SH-SY5Y (cell line): ENCODE measurements around the gene CENPN.

ENCODE experiments used
- GATA2 ChIP-seq: IDR thresholded peaks from 2 replicates; pipeline ENCODE4 v1.6.1; 2011; ENCODE audit warnings: mild to moderate bottlenecking, low read depth, low read length
- GATA3 ChIP-seq: IDR thresholded peaks from 2 replicates; pipeline ENCODE4 v1.6.1; 2011; ENCODE audit warnings: low read depth, mild to moderate bottlenecking, low read length, moderate library complexity

The CENPN gene

DNA sequence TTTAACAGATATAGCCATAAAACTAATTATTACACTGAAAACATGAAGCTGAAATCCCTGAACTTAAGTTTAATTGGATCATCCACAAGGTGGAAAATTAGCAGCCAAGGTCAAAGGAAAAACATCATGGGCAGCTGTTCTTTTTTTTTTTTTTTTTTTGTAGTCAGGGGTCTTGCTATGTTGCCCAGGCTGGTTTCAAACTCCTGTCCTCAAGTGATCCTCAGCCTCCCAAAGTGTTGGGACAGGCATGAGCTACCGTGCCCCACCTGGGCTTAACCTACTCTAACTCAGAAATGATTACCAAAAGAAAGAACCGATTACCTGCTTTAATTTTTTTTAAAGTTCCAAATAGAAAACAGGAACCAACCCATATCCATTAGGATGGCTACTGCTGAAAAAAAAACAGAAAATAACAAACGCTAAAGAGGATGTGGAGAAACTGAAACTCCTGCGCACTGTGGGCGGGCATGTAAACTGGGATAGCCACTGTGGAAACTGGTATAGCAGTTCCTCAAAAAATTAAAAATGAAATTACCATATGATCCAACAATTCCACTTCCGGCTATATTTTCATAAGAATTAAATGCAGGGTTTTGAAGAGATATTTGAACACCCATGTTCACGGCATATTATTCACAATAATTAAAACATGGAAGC is 8.9 kb upstream of the CENPN start:
- no peak for TF ChIP-seq GATA3
- no peak for TF ChIP-seq GATA2

DNA sequence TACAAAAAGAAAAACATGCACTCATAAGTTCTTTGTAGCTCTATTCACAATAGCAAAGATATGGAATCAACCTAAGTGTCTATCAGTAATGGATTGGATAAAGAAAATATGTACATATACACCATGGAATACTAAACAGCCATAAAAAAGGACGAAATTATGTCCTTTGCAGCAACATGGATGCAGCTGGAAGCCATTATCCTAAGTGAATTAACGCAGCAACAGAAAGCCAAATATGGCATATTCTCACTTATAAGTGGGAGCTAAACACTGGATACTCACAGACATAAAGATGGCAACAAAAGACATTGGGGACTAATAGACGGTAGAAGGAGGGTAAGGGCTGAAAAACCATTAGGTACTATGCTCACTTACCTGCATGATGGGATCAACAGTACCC is 6.1 kb upstream of the CENPN start:
- no peak for TF ChIP-seq GATA2
- no peak for TF ChIP-seq GATA3

- TF ChIP-seq GATA2 (no peak), GATA3 (no peak)
Measured at GRCh38 chr16:81001330-81001729, 5.7 kb upstream of the CENPN start.

- TF ChIP-seq GATA2 (no peak), GATA3 (no peak)
Measured at GRCh38 chr16:81003064-81003463, 4.0 kb upstream of the CENPN start.

DNA sequence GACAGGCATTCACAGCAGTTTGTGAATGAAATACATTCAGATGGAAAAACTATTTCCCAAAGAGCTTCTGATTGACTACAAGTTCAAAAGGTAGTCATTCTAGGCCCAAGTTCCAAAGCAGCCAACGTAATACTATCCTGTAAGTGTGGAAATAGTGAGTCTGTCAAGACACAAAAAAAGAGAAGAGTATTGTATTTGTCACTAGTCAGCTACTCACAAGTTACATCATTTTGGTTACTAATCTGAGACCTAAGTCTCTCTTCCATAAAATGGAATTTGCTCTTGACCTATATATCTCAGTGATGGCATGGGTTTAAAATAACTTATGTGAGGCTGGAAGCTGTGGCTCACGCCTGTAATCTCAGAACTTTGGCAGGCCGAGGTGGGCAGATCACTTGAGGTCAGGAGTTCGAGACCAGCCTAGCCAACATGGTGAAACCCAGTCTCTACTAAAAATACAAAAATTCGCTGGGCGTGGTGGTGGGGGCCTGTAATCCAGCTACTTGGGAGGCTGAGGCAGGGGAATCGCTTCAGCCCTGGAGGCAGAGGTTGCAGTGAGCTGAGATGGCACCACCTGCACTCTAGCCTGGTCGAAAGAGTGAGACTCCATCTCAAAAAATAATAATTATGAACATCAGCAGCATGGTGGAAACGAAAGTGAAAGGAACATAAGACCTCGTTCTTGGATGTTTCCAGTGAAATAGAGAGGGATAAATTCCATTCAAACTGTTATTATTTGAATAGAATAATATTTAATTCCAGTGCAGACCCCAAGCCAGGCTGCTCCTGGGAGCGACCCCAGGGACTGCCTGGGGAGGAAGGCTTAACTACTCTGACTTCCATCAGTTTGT is 3.2 kb upstream of the CENPN start:
- TF ChIP-seq GATA2 (no peak), GATA3 (no peak)

GRCh38 chr16:81004646-81005353 is 2.2 kb upstream of the CENPN start:
- no peak for TF ChIP-seq GATA3
- TF ChIP-seq GATA2: no peak

- TF ChIP-seq GATA2: no peak
- no peak for TF ChIP-seq GATA3
Measured at GRCh38 chr16:81005610-81006161, 1.3 kb upstream of the CENPN start.

DNA sequence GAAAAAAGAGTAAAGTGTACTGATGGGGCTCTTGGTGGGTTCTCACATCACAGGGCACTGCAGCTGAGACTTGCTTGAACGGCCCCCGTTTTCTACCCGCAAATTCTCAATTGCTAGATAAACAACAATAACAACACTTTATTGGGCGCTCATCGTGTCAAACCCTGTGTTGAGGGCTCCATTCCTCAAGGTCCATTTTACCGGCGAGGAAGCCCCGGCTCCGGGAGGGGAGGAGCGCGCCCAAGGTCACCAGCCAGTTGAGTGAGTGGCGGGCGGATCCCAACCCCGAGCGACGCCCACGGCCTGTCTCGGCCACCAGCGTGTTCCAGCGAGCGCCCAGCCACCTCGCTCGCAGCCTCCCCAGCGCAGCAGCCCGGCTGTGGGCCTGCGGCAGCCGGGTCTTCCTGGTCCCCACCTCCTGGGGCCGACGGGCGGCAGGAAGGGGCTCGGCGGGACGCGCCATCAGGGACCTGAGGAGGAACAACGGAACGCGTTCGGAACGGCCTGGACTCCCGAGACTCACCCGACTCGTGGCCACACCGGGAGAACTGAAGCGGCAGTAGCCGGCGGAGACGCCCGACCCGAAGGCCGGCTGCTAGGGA is 702 bp upstream of the CENPN start:
- no peak for TF ChIP-seq GATA3
- no peak for TF ChIP-seq GATA2

- TF ChIP-seq GATA2 (no peak), GATA3 (no peak)
Measured at GRCh38 chr16:81008505-81008789, 1.4 kb downstream of the CENPN start.

GRCh38 chr16:81012974-81013373 is 6.0 kb downstream of the CENPN start:
- no peak for TF ChIP-seq GATA2
- TF ChIP-seq GATA3: no peak

DNA sequence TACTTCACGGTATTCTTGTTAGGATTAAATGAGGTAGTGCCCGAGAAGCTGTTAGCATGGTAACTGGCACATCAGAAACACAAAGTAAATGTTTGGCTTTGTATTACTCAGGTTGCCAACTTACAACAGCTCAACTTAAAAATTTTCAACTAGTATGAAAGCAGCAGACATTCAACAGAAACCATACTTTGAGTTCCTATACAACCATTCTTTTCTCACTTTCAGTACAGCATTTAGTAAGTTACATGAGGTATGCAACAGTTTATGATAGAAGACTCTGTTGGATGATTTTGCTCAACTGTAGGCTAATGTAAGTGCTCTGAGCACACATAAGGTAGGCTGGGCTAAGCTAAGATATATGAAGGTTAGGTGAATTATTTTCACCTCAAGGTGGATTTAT is 7.7 kb downstream of the CENPN start:
- no peak for TF ChIP-seq GATA3
- no peak for TF ChIP-seq GATA2

DNA sequence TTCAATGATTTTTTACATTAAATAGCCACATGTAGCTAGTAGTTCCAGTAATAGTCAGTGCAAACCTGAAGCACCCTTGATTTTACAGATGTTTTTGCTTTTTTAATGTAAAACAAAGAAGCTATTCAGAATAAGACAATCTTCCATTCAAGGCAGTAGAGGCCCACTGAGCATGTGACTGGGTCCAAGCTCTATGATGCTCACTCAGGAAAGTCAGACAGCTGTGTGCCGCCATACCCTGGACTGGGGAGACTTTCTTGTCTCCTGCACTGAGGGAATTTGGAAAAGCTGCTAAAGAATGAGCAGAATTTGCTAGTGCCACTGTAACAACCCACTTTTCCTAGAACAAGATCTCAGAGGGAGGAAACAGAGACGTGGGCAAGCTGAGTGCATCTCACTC is 11.5 kb downstream of the CENPN start:
- TF ChIP-seq GATA3 (no peak), GATA2 (no peak)

- TF ChIP-seq GATA3: no peak
- no peak for TF ChIP-seq GATA2
Measured at GRCh38 chr16:81026429-81026828, 19.4 kb downstream of the CENPN start.
